KMS-11 (cell line): ENCODE data around the gene TXNL4B.

Source experiments
- H2AFZ ChIP-seq: fragments of 200-600 bp; sonication (generic); 2 replicates; pipeline ENCODE4 v1.6.1; 2016; ENCODE audit warnings: antibody characterized with exemption, mixed run types, low read depth
- H3K27ac ChIP-seq: fragments of 200-600 bp; sonication (generic); 2 replicates; pipeline ENCODE4 v1.6.1; 2016; ENCODE audit warnings: mild to moderate bottlenecking, mixed run types
- H3K27me3 ChIP-seq: fragments of 200-600 bp; sonication (generic); 2 replicates; pipeline ENCODE4 v1.6.1; 2017; ENCODE audit warnings: mild to moderate bottlenecking, low read depth, mixed run types, moderate library complexity; ENCODE audit not compliant: insufficient read depth
- H3K36me3 ChIP-seq: fragments of 200-600 bp; sonication (generic); 2 replicates; pipeline ENCODE4 v1.6.1; 2017; ENCODE audit warnings: mild to moderate bottlenecking, mixed run types; ENCODE audit not compliant: insufficient read depth
- H3K4me1 ChIP-seq: fragments of 200-600 bp; sonication (generic); 2 replicates; pipeline ENCODE4 v1.6.1; 2016; ENCODE audit warnings: mild to moderate bottlenecking, low read depth, mixed run types; ENCODE audit not compliant: poor library complexity, severe bottlenecking
- H3K4me2 ChIP-seq: fragments of 200-600 bp; sonication (generic); 2 replicates; pipeline ENCODE4 v1.7.0; 2016; ENCODE audit warnings: mild to moderate bottlenecking, mixed run types
- H3K4me3 ChIP-seq: fragments of 200-600 bp; sonication (generic); IDR thresholded peaks from 2 replicates; pipeline ENCODE4 v1.6.1; 2017; ENCODE audit warnings: low read depth, low read length, mixed read lengths; ENCODE audit not compliant: insufficient read depth
- H3K79me2 ChIP-seq: fragments of 200-600 bp; sonication (generic); 2 replicates; pipeline ENCODE4 v1.6.1; 2016; ENCODE audit warnings: low read depth, mixed run types; ENCODE audit not compliant: insufficient read depth
- H3K9ac ChIP-seq: fragments of 200-600 bp; sonication (generic); 2 replicates; pipeline ENCODE4 v1.6.1; 2016; ENCODE audit warnings: mild to moderate bottlenecking, mixed run types
- H4K20me1 ChIP-seq: fragments of 200-600 bp; sonication (generic); 2 replicates; pipeline ENCODE4 v1.6.1; 2016; ENCODE audit warnings: mild to moderate bottlenecking, mixed run types; ENCODE audit not compliant: insufficient read depth
- TF ChIP-seq, protein P1 (sequence below): fragments of 200-600 bp; sonication (generic); conservative IDR thresholded peaks from 2 replicates; pipeline ENCODE4 v1.6.1; 2017; ENCODE audit warnings: low read depth, mild to moderate bottlenecking, antibody characterized with exemption, low read length, moderate library complexity, mixed read lengths

Gene TXNL4B

DNA sequence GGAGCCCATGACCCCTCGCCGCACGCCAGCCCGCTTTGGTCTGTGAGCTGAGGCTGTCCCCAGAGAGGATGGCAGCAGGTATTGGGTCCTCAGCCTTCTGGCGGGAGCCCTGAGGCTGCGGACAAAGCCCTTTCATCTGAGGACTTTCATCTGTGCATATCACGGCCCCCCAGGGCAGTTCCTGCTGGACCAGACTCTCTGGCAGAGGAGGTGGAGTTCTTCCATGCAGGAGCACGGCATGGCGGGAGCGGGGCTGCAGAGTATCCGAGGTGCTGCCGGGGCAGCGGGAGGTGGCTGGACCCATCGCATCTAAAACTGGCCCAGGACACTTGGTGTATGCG is 19.0 kb upstream of the TXNL4B start:
- Histone ChIP-seq H3K4me3 (no peak overlapping the region), H4K20me1 (no peaks in the 10 kb centered on the region), H3K27me3 (no peaks in the 10 kb centered on the region), H3K4me2 (no peak overlapping the region), H3K9ac (no peak overlapping the region), H2AFZ (no peak overlapping the region), H3K36me3 (no peaks in the 10 kb centered on the region), H3K4me1 (no peaks in the 10 kb centered on the region), H3K79me2 (no peaks in the 10 kb centered on the region), H3K27ac (no peak overlapping the region)
- TF ChIP-seq, protein P1, sequence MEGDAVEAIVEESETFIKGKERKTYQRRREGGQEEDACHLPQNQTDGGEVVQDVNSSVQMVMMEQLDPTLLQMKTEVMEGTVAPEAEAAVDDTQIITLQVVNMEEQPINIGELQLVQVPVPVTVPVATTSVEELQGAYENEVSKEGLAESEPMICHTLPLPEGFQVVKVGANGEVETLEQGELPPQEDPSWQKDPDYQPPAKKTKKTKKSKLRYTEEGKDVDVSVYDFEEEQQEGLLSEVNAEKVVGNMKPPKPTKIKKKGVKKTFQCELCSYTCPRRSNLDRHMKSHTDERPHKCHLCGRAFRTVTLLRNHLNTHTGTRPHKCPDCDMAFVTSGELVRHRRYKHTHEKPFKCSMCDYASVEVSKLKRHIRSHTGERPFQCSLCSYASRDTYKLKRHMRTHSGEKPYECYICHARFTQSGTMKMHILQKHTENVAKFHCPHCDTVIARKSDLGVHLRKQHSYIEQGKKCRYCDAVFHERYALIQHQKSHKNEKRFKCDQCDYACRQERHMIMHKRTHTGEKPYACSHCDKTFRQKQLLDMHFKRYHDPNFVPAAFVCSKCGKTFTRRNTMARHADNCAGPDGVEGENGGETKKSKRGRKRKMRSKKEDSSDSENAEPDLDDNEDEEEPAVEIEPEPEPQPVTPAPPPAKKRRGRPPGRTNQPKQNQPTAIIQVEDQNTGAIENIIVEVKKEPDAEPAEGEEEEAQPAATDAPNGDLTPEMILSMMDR: no peak

GRCh38 chr16:72111657-72112451 is 18.4 kb upstream of the TXNL4B start:
- no peaks in the 10 kb centered on the region for H4K20me1 ChIP-seq
- TF ChIP-seq, protein P1: no peak
- H3K36me3 ChIP-seq: no peaks in the 10 kb centered on the region
- H2AFZ ChIP-seq: no peak overlapping the region
- H3K4me1 ChIP-seq: no peaks in the 10 kb centered on the region
- no peak overlapping the region for H3K4me3 ChIP-seq
- H3K4me2 ChIP-seq: no peak overlapping the region
- H3K27me3 ChIP-seq: no peaks in the 10 kb centered on the region
- H3K79me2 ChIP-seq: no peaks in the 10 kb centered on the region
- no peak overlapping the region for H3K27ac ChIP-seq
- no peak overlapping the region for H3K9ac ChIP-seq

GRCh38 chr16:72110662-72111615 is 17.5 kb upstream of the TXNL4B start:
- TF ChIP-seq, protein P1: no peak
- H3K4me2 ChIP-seq: no peak overlapping the region
- H3K27ac ChIP-seq: no peak overlapping the region
- no peaks in the 10 kb centered on the region for H4K20me1 ChIP-seq
- H3K36me3 ChIP-seq: 0 out of 2 replicates have a peak, but pooled peaks cover 6% of the 10 kb centered on the region
- H3K4me3 ChIP-seq: no peak overlapping the region
- no peaks in the 10 kb centered on the region for H3K4me1 ChIP-seq
- H3K9ac ChIP-seq: no peak overlapping the region
- no peaks in the 10 kb centered on the region for H3K27me3 ChIP-seq
- H3K79me2 ChIP-seq: no peaks in the 10 kb centered on the region
- no peak overlapping the region for H2AFZ ChIP-seq

DNA sequence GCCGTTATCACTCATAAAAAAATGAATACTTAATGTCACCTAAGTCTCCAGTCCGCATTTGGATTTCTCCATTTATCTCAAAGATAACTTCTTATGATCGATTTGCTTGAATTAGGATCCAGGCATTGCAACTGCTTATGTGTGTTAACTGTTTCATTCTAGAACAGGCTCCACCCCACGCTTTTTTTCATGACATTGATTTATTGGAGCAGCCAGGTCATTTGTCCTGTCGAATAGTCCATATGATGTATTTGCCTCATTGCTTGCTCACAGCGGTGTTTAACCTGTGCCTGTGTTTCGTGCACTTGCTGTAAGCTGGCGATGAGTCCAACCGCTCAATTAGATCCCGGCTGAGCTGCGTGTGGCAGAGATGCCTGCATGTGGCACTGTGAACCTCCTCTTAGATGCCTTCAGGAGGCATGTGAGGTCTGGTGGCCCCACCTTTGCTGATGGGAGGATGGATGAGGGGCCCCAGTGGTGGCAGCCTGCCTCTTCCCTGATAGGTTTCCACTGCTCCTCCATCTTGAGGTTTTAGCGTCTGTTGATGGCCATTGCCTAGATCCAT is 16.6 kb upstream of the TXNL4B start:
- Histone ChIP-seq H3K9ac (no peak overlapping the region), H4K20me1 (no peaks in the 10 kb centered on the region), H2AFZ (no peak overlapping the region), H3K4me1 (no peaks in the 10 kb centered on the region), H3K27ac (no peak overlapping the region), H3K79me2 (no peaks in the 10 kb centered on the region), H3K4me2 (no peak overlapping the region), H3K36me3 (0 out of 2 replicates have a peak, but pooled peaks cover 6% of the 10 kb centered on the region), H3K27me3 (no peaks in the 10 kb centered on the region), H3K4me3 (no peak overlapping the region)
- TF ChIP-seq, protein P1: no peak
